CD8-positive, alpha-beta memory T cell (primary cell): ENCODE results near the gene FGR. TPM values are rescaled to one million over a fixed set of nuclear protein-coding genes. Genes with fewer than 3 reads are reported as not detected.
"Not testable (repeated sequence)": the region's sequence is repeated elsewhere in the genome, so short reads cannot be mapped to it uniquely, and the experiment has no call there.

Source experiments
- CTCF ChIA-PET: fragments of 350-600 bp; sonication (Branson Sonifier 250); formaldehyde crosslinking; loops from one replicate; lab custom pipeline; 2021; ENCODE audit warnings: antibody characterized with exemption; lab: Charles Lee
- POLR2A ChIA-PET: fragments of 350-600 bp; sonication (Branson Sonifier 250); formaldehyde crosslinking; loops from one replicate; lab custom pipeline; 2021; ENCODE audit warnings: antibody characterized with exemption; lab: Charles Lee
- DNase-seq, 5 donors: peaks; one replicate each; pipeline versions ENCODE4 v3.0.0 to v3.0.0-alpha.2; 2020 to 2022; ENCODE audit warnings: mixed read lengths in 1 of 5
- H3K27ac ChIP-seq: one replicate; pipeline ENCODE4 v1.7.0; 2013; ENCODE audit warnings: low read depth, mild to moderate bottlenecking, low read length, moderate library complexity
- H3K27me3 ChIP-seq: 2 replicates; pipeline ENCODE4 v1.7.0; 2013; ENCODE audit warnings: low read length, mild to moderate bottlenecking; ENCODE audit not compliant: insufficient read depth, poor library complexity, severe bottlenecking
- H3K36me3 ChIP-seq: 2 replicates; pipeline ENCODE4 v1.7.0; 2013; ENCODE audit warnings: mild to moderate bottlenecking, low read length, moderate library complexity; ENCODE audit not compliant: insufficient read depth
- H3K4me1 ChIP-seq: 2 replicates; pipeline ENCODE4 v1.7.0; 2013; ENCODE audit warnings: mild to moderate bottlenecking, low read length, moderate library complexity; ENCODE audit not compliant: insufficient read depth
- H3K4me3 ChIP-seq: 2 replicates; pipeline ENCODE4 v1.7.0; 2013; ENCODE audit warnings: mild to moderate bottlenecking, low read length
- H3K9me3 ChIP-seq: 2 replicates; pipeline ENCODE4 v1.7.0; 2013; ENCODE audit warnings: mild to moderate bottlenecking, low read length
- H3K27ac Mint-ChIP-seq, 8 donors: one replicate each; pipeline ENCODE4 v1.8.0; 2020 to 2021; ENCODE audit warnings: mixed read lengths in 8 of 8, mild to moderate bottlenecking in 6 of 8, inconsistent platforms in 3 of 8, moderate library complexity in 3 of 8
- H3K27me3 Mint-ChIP-seq, 2 donors: one replicate each; pipeline ENCODE4 v1.8.0; 2020 to 2021; ENCODE audit warnings: mixed read lengths in 2 of 2, mild to moderate bottlenecking in 1 of 2, moderate library complexity in 1 of 2
- H3K36me3 Mint-ChIP-seq, 3 donors: one replicate each; pipeline ENCODE4 v1.8.0; 2020 to 2021; ENCODE audit warnings: mixed read lengths in 3 of 3, inconsistent platforms in 1 of 3, mild to moderate bottlenecking in 1 of 3
- H3K4me1 Mint-ChIP-seq, 3 donors: one replicate each; pipeline ENCODE4 v1.8.0; 2020 to 2021; ENCODE audit warnings: mixed read lengths in 3 of 3, inconsistent platforms in 1 of 3, mild to moderate bottlenecking in 1 of 3
- H3K4me3 Mint-ChIP-seq, 7 donors: one replicate each; pipeline ENCODE4 v1.8.0; 2020 to 2021; ENCODE audit warnings: mixed read lengths in 7 of 7, mild to moderate bottlenecking in 6 of 7, moderate library complexity in 4 of 7, inconsistent platforms in 2 of 7
- H3K9me3 Mint-ChIP-seq, 5 donors: one replicate each; pipeline ENCODE4 v1.8.0; 2020 to 2022; ENCODE audit warnings: mixed read lengths in 5 of 5, mild to moderate bottlenecking in 3 of 5, moderate library complexity in 2 of 5, inconsistent platforms in 1 of 5
- polyA plus RNA-seq: library from polyadenylated mRNA; unstranded; fragments of 300-500 nt; fragmentation: Illumina TruSeq; gene quantifications from one replicate; pipeline ENCODE4 v1.2.3, GENCODE V29; 2021
- total RNA-seq, 2 experiments: library from RNA; stranded (reverse); gene quantifications; one replicate each; pipeline ENCODE4 v1.2.3, GENCODE V29; 2021

Gene FGR
- total and polyA plus RNA-seq, 3 experiments from 2014 or later, result 1.6 to 49.6 (median 1.8) TPM

- peak; percentile 53 to 82 (median 64) for DNase-seq
- Mint-ChIP-seq H3K9me3 (no peaks in the 10 kb centered on the region), H3K4me3 (no peak overlapping the region), H3K27me3 (peaks cover 0 to 1% of the 10 kb centered on the region in 2 donors), H3K27ac (peak overlapping the region; percentile 23 to 81 (median 60)), H3K36me3 (no peaks in the 10 kb centered on the region), H3K4me1 (peaks cover 14 to 21% (median 15%) of the 10 kb centered on the region in 3 donors)
- Histone ChIP-seq H3K9me3 (no peaks in the 10 kb centered on the region), H3K27ac (no peak overlapping the region), H3K4me1 (peaks cover 14% of the 10 kb centered on the region), H3K4me3 (no peak overlapping the region), H3K36me3 (no peaks in the 10 kb centered on the region), H3K27me3 (no peaks in the 10 kb centered on the region)
- CTCF ChIA-PET, result interaction anchor here (0.9 to 4.2 kb wide), 12 partner anchors 12 to 87 kb away, joined by 3 to 56 read pairs (median 4); partner anchors contain the start of genes FAM76A and IFI6
- POLR2A ChIA-PET, result interaction anchor here (0.7 kb wide), 1 partner anchor 19 kb away, joined by 3 read pairs; no protein-coding TSS in a partner anchor
Measured at GRCh38 chr1:27643600-27644368, 8.8 kb upstream of the FGR start.

GRCh38 chr1:27640514-27640913 lies 5.5 kb upstream of the FGR start:
- peaks cover 25 to 42% (median 28%) of the 10 kb centered on the region in 3 donors for H3K4me1 Mint-ChIP-seq

GRCh38 chr1:27638805-27639204 lies 3.8 kb upstream of the FGR start:
- Histone ChIP-seq H3K27me3 (no peaks in the 10 kb centered on the region), H3K36me3 (no peaks in the 10 kb centered on the region), H3K9me3 (no peaks in the 10 kb centered on the region), H3K4me3 (no peak overlapping the region), H3K27ac (no peak overlapping the region), H3K4me1 (peaks cover 26% of the 10 kb centered on the region)
- peaks cover 23 to 44% (median 29%) of the 10 kb centered on the region in 3 donors for H3K4me1 Mint-ChIP-seq
- DNase-seq, result no peak
- H3K36me3 Mint-ChIP-seq, result no peaks in the 10 kb centered on the region
- peak overlapping the region in 2 of 8 donors; percentile 23 to 30 for H3K27ac Mint-ChIP-seq
- ChIA-PET POLR2A (no interaction called here), CTCF (interaction anchor here (0.7 to 1.9 kb wide), 5 partner anchors 18 to 32 kb away, joined by 3 to 6 read pairs (median 4); no protein-coding TSS in a partner anchor)
- no peaks in the 10 kb centered on the region for H3K9me3 Mint-ChIP-seq
- no peaks in the 10 kb centered on the region for H3K27me3 Mint-ChIP-seq
- H3K4me3 Mint-ChIP-seq, result no peak overlapping the region

More at GRCh38 chr1:27640514-27640913, 5.5 kb upstream of the FGR start:
- H3K4me1 ChIP-seq, result peaks cover 22% of the 10 kb centered on the region
- H3K36me3 ChIP-seq, DNase-seq, H3K27me3 ChIP-seq, H3K4me3 ChIP-seq, H3K27me3 Mint-ChIP-seq, H3K9me3 ChIP-seq, H3K27ac Mint-ChIP-seq, H3K36me3 Mint-ChIP-seq, H3K27ac ChIP-seq, H3K9me3 Mint-ChIP-seq, H3K4me3 Mint-ChIP-seq: not testable (repeated sequence)
- ChIA-PET POLR2A (interaction anchor here (0.6 to 0.7 kb wide), 3 partner anchors 10 to 294 kb away, joined by 3 to 6 read pairs (median 3); no protein-coding TSS in a partner anchor), CTCF (interaction anchor here (0.9 to 2.0 kb wide), 7 partner anchors 11 to 284 kb away, joined by 3 to 7 read pairs (median 4); partner anchors contain the start of gene IFI6)

- no peaks in the 10 kb centered on the region for H3K27me3 Mint-ChIP-seq
- no peak overlapping the region for H3K27ac ChIP-seq
- no peaks in the 10 kb centered on the region for H3K9me3 Mint-ChIP-seq
- peaks cover 23 to 44% (median 29%) of the 10 kb centered on the region in 3 donors for H3K4me1 Mint-ChIP-seq
- CTCF ChIA-PET, result interaction anchor here (0.7 to 1.9 kb wide), 5 partner anchors 19 to 31 kb away, joined by 3 to 6 read pairs (median 4); no protein-coding TSS in a partner anchor
- H3K27me3 ChIP-seq, result no peaks in the 10 kb centered on the region
- no peaks in the 10 kb centered on the region for H3K36me3 ChIP-seq
- H3K9me3 ChIP-seq, result no peaks in the 10 kb centered on the region
- no peak overlapping the region for H3K4me3 ChIP-seq
- H3K36me3 Mint-ChIP-seq, result no peaks in the 10 kb centered on the region
- peak overlapping the region in 1 of 7 donors; percentile 41 for H3K4me3 Mint-ChIP-seq
- DNase-seq, result no peak
- H3K27ac Mint-ChIP-seq, result peak overlapping the region in 6 of 8 donors; percentile 26 to 86 (median 70)
- H3K4me1 ChIP-seq, result peaks cover 27% of the 10 kb centered on the region
- POLR2A ChIA-PET, result no interaction called here
Measured at GRCh38 chr1:27638047-27638734, 3.2 kb upstream of the FGR start.

- Mint-ChIP-seq H3K9me3 (no peaks in the 10 kb centered on the region), H3K4me1 (peaks cover 50 to 70% (median 55%) of the 10 kb centered on the region in 3 donors), H3K27me3 (no peaks in the 10 kb centered on the region), H3K36me3 (no peaks in the 10 kb centered on the region), H3K4me3 (peak overlapping the region in 5 of 7 donors; percentile 30 to 83 (median 54)), H3K27ac (peak overlapping the region in 6 of 8 donors; percentile 14 to 82 (median 60))
- POLR2A ChIA-PET, result no interaction called here
- H3K27me3 ChIP-seq, result no peaks in the 10 kb centered on the region
- CTCF ChIA-PET, result interaction anchor here (1.1 kb wide), 1 partner anchor 27 kb away, joined by 4 read pairs; no protein-coding TSS in a partner anchor
- no peak for DNase-seq
- peaks cover 53% of the 10 kb centered on the region for H3K4me1 ChIP-seq
- H3K27ac ChIP-seq, result no peak overlapping the region
- H3K36me3 ChIP-seq, result no peaks in the 10 kb centered on the region
- no peaks in the 10 kb centered on the region for H3K9me3 ChIP-seq
- H3K4me3 ChIP-seq, result no peak overlapping the region
Measured at GRCh38 chr1:27635396-27636142, 584 bp upstream of the FGR start.

GRCh38 chr1:27634177-27634984 lies 604 bp downstream of the FGR start:
- Mint-ChIP-seq H3K4me3 (peak overlapping the region; percentile 54 to 89 (median 70)), H3K36me3 (no peaks in the 10 kb centered on the region), H3K4me1 (peaks cover 57 to 80% (median 58%) of the 10 kb centered on the region in 3 donors), H3K27me3 (no peaks in the 10 kb centered on the region), H3K9me3 (no peaks in the 10 kb centered on the region), H3K27ac (peak overlapping the region; percentile 59 to 93 (median 84))
- DNase-seq, result peak; percentile 29 to 74 (median 53)
- H3K4me3 ChIP-seq, result peak overlapping the region; percentile 56
- ChIA-PET CTCF (no interaction called here), POLR2A (interaction anchor here (0.7 kb wide), 1 partner anchor 29 kb away, joined by 4 read pairs; no protein-coding TSS in a partner anchor)
- H3K27ac ChIP-seq, result no peak overlapping the region
- H3K9me3 ChIP-seq, result no peaks in the 10 kb centered on the region
- H3K4me1 ChIP-seq, result peaks cover 59% of the 10 kb centered on the region
- H3K27me3 ChIP-seq, result no peaks in the 10 kb centered on the region
- no peaks in the 10 kb centered on the region for H3K36me3 ChIP-seq
